ENCODE measurements around the gene PDE9A.

GRCh38 chr21:42707207-42707830, 53.9 kb downstream of the PDE9A start:
- TF ChIP-seq, protein P1, sequence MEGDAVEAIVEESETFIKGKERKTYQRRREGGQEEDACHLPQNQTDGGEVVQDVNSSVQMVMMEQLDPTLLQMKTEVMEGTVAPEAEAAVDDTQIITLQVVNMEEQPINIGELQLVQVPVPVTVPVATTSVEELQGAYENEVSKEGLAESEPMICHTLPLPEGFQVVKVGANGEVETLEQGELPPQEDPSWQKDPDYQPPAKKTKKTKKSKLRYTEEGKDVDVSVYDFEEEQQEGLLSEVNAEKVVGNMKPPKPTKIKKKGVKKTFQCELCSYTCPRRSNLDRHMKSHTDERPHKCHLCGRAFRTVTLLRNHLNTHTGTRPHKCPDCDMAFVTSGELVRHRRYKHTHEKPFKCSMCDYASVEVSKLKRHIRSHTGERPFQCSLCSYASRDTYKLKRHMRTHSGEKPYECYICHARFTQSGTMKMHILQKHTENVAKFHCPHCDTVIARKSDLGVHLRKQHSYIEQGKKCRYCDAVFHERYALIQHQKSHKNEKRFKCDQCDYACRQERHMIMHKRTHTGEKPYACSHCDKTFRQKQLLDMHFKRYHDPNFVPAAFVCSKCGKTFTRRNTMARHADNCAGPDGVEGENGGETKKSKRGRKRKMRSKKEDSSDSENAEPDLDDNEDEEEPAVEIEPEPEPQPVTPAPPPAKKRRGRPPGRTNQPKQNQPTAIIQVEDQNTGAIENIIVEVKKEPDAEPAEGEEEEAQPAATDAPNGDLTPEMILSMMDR (IDR thresholded peaks at IDR 0.05) = no peak
- no peak for TF ChIP-seq POLR2AphosphoS5 (IDR thresholded peaks at IDR 0.05)

Measured in esophagus muscularis mucosa (tissue), 3 donors.